Measurements from ENCODE around the gene PAQR7. TPM values are rescaled to one million over a fixed set of nuclear protein-coding genes. Genes with fewer than 3 reads are reported as not detected.

The PAQR7 gene
- total RNA-seq, 1 experiment from 2014 or later: 6.7 TPM

DNA sequence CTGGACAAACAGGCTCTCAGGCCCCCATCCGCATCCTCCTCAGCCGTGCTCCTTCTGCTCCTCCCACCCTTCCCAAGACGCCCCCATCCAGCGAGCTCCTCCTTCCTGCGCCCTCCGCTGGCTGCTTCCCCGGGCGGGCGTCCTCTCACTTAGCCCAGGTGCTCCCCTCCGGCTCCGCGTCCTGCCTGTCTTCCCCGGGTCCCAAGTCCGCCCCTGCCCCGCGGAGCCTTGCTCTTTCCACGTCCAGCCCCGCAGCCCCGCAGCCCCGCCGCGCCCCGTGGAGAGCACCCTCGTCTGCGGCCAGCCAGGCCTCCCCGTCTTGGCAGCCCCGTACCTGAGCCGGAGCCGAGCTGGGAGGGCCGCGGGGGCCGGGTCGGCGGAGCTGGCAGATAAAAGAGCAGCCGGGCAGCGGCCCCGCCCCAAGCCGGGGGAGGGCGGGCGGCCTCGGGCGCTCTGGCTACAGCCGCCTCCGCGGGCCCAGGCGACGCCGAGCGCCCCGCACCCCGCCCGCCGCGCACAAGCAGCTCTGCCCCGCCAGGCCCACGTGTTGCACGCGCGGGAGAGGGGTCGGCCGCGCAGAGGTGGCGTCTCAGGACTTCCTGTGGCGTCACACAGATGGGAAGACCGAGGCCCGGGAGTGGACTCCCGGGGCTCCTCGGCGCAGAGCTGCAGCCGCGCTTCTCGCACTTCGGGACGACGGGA is at the start of gene PAQR7 (continued):
- no peak; the same call in 1 of the 2 replicates for TF ChIP-seq MYBL2 (CRISPR knock-in tag; IDR thresholded peaks at IDR 0.05)
- no peak for TF ChIP-seq GRHL2 (CRISPR knock-in tag; IDR thresholded peaks at IDR 0.05; ENCODE audit: insufficient replicate concordance, severe bottlenecking)
- TF ChIP-seq SOX15 (CRISPR knock-in tag; IDR thresholded peaks at IDR 0.05): no peak
- TF ChIP-seq, protein P1, sequence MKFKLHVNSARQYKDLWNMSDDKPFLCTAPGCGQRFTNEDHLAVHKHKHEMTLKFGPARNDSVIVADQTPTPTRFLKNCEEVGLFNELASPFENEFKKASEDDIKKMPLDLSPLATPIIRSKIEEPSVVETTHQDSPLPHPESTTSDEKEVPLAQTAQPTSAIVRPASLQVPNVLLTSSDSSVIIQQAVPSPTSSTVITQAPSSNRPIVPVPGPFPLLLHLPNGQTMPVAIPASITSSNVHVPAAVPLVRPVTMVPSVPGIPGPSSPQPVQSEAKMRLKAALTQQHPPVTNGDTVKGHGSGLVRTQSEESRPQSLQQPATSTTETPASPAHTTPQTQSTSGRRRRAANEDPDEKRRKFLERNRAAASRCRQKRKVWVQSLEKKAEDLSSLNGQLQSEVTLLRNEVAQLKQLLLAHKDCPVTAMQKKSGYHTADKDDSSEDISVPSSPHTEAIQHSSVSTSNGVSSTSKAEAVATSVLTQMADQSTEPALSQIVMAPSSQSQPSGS (CRISPR knock-in tag; IDR thresholded peaks at IDR 0.05; ENCODE audit: borderline replicate concordance, low read depth): no peak
- no peak for TF ChIP-seq SMAD4 (CRISPR knock-in tag; IDR thresholded peaks at IDR 0.05)
- TF ChIP-seq IRF2 (CRISPR knock-in tag; IDR thresholded peaks at IDR 0.05; ENCODE audit: borderline replicate concordance, low read depth): no peak
- TF ChIP-seq, protein P2, sequence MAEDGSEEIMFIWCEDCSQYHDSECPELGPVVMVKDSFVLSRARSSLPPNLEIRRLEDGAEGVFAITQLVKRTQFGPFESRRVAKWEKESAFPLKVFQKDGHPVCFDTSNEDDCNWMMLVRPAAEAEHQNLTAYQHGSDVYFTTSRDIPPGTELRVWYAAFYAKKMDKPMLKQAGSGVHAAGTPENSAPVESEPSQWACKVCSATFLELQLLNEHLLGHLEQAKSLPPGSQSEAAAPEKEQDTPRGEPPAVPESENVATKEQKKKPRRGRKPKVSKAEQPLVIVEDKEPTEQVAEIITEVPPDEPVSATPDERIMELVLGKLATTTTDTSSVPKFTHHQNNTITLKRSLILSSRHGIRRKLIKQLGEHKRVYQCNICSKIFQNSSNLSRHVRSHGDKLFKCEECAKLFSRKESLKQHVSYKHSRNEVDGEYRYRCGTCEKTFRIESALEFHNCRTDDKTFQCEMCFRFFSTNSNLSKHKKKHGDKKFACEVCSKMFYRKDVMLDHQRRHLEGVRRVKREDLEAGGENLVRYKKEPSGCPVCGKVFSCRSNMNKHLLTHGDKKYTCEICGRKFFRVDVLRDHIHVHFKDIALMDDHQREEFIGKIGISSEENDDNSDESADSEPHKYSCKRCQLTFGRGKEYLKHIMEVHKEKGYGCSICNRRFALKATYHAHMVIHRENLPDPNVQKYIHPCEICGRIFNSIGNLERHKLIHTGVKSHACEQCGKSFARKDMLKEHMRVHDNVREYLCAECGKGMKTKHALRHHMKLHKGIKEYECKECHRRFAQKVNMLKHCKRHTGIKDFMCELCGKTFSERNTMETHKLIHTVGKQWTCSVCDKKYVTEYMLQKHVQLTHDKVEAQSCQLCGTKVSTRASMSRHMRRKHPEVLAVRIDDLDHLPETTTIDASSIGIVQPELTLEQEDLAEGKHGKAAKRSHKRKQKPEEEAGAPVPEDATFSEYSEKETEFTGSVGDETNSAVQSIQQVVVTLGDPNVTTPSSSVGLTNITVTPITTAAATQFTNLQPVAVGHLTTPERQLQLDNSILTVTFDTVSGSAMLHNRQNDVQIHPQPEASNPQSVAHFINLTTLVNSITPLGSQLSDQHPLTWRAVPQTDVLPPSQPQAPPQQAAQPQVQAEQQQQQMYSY (CRISPR knock-in tag; IDR thresholded peaks at IDR 0.05): no peak
- TF ChIP-seq ZNF232 (CRISPR knock-in tag; IDR thresholded peaks at IDR 0.05): peak; percentile 42; the same call in 1 of the 2 replicates
- TF ChIP-seq ZNF317 (CRISPR knock-in tag; IDR thresholded peaks at IDR 0.05; ENCODE audit: borderline replicate concordance, low read depth): no peak
- peak; percentile 82; the same call in 1 of the 2 replicates for TF ChIP-seq RELA (CRISPR knock-in tag; IDR thresholded peaks at IDR 0.05; ENCODE audit: borderline replicate concordance)
- TF ChIP-seq ZNF219 (CRISPR knock-in tag; IDR thresholded peaks at IDR 0.05; ENCODE audit: borderline replicate concordance): no peak
- peak; percentile 49; the same call in 1 of the 2 replicates for TF ChIP-seq CREM (CRISPR knock-in tag; IDR thresholded peaks at IDR 0.05)
- peak; percentile 26; the same call in 1 of the 2 replicates for TF ChIP-seq NFYB (CRISPR knock-in tag; conservative IDR thresholded peaks at IDR 0.05; ENCODE audit: low read depth)
- TF ChIP-seq, protein P3, sequence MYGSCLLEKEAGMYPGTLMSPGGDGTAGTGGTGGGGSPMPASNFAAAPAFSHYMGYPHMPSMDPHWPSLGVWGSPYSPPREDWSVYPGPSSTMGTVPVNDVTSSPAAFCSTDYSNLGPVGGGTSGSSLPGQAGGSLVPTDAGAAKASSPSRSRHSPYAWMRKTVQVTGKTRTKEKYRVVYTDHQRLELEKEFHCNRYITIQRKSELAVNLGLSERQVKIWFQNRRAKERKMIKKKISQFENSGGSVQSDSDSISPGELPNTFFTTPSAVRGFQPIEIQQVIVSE (CRISPR knock-in tag; IDR thresholded peaks at IDR 0.05; ENCODE audit: borderline replicate concordance): no peak
- TF ChIP-seq, protein P4, sequence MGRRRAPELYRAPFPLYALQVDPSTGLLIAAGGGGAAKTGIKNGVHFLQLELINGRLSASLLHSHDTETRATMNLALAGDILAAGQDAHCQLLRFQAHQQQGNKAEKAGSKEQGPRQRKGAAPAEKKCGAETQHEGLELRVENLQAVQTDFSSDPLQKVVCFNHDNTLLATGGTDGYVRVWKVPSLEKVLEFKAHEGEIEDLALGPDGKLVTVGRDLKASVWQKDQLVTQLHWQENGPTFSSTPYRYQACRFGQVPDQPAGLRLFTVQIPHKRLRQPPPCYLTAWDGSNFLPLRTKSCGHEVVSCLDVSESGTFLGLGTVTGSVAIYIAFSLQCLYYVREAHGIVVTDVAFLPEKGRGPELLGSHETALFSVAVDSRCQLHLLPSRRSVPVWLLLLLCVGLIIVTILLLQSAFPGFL (CRISPR knock-in tag; IDR thresholded peaks at IDR 0.05; ENCODE audit: borderline replicate concordance): no peak
- peak; percentile 76 for TF ChIP-seq SP1 (CRISPR knock-in tag; conservative IDR thresholded peaks at IDR 0.05)
- TF ChIP-seq, protein P5, sequence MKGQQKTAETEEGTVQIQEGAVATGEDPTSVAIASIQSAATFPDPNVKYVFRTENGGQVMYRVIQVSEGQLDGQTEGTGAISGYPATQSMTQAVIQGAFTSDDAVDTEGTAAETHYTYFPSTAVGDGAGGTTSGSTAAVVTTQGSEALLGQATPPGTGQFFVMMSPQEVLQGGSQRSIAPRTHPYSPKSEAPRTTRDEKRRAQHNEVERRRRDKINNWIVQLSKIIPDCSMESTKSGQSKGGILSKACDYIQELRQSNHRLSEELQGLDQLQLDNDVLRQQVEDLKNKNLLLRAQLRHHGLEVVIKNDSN (CRISPR knock-in tag; IDR thresholded peaks at IDR 0.05): peak; percentile 43; the same call in 1 of the 2 replicates
- TF ChIP-seq, protein P6, sequence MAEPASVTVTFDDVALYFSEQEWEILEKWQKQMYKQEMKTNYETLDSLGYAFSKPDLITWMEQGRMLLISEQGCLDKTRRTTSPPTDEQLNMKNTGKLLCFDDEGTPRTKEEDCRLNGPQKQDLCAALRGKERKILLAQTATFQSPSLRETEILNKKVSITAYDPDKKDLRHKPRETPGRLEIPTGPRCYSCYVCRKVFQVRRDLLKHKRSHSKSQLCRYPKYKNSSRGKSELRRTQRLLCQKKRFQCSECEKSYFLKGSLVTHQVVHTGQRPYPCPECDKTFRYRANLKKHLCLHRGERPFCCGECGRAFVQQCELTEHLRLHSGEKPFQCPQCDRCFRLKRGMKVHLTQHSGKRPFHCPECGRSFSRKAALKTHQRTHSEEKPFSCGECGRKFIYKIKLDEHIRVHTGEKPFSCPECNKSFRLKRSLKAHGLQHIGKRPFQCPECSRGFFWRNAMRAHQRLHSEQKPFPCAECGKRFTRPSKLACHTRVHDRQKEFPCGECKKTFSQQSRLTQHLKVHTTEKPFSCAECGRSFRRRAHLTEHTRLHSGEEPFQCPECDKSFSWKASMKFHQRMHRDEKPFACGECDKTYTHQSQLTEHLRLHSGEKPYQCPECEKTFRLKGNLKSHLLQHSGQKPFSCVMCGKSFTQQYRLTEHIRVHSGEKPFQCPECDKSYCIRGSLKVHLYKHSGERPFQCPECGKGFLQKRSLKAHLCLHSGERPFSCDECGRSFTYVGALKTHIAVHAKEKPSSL (CRISPR knock-in tag; conservative IDR thresholded peaks at IDR 0.05): no peak
- TF ChIP-seq HMGA2 (CRISPR knock-in tag; IDR thresholded peaks at IDR 0.05): no peak
- no peak for TF ChIP-seq NR3C1 (CRISPR knock-in tag; conservative IDR thresholded peaks at IDR 0.05; ENCODE audit: low read depth)
- TF ChIP-seq, protein P7, sequence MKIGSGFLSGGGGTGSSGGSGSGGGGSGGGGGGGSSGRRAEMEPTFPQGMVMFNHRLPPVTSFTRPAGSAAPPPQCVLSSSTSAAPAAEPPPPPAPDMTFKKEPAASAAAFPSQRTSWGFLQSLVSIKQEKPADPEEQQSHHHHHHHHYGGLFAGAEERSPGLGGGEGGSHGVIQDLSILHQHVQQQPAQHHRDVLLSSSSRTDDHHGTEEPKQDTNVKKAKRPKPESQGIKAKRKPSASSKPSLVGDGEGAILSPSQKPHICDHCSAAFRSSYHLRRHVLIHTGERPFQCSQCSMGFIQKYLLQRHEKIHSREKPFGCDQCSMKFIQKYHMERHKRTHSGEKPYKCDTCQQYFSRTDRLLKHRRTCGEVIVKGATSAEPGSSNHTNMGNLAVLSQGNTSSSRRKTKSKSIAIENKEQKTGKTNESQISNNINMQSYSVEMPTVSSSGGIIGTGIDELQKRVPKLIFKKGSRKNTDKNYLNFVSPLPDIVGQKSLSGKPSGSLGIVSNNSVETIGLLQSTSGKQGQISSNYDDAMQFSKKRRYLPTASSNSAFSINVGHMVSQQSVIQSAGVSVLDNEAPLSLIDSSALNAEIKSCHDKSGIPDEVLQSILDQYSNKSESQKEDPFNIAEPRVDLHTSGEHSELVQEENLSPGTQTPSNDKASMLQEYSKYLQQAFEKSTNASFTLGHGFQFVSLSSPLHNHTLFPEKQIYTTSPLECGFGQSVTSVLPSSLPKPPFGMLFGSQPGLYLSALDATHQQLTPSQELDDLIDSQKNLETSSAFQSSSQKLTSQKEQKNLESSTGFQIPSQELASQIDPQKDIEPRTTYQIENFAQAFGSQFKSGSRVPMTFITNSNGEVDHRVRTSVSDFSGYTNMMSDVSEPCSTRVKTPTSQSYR (CRISPR knock-in tag; IDR thresholded peaks at IDR 0.05): 0 out of 2 replicates have a peak, but pooled peaks have one; percentile 12
- 0 out of 2 replicates have a peak, but pooled peaks have one; percentile 49 for TF ChIP-seq SMAD3 (CRISPR knock-in tag; IDR thresholded peaks at IDR 0.05; ENCODE audit: borderline replicate concordance)
- no peak for TF ChIP-seq ZNF671 (CRISPR knock-in tag; IDR thresholded peaks at IDR 0.05)
- TF ChIP-seq ZNF138 (CRISPR knock-in tag; conservative IDR thresholded peaks at IDR 0.05): no peak
- TF ChIP-seq PRRX2 (CRISPR knock-in tag; IDR thresholded peaks at IDR 0.05): no peak
- 0 out of 2 replicates have a peak, but pooled peaks have one; percentile 18 for TF ChIP-seq FOXK1 (CRISPR knock-in tag; IDR thresholded peaks at IDR 0.05)

Data from WTC11 (cell line).